GM19193 (cell line): ENCODE data around the gene RBP2.

Experiments used
- POLR2A ChIP-seq: IDR thresholded peaks from 4 replicates; pipeline ENCODE4 v1.6.1; 2011; ENCODE audit not compliant: insufficient read depth, insufficient read length; ENCODE audit errors: extremely low read depth

The RBP2 gene

DNA sequence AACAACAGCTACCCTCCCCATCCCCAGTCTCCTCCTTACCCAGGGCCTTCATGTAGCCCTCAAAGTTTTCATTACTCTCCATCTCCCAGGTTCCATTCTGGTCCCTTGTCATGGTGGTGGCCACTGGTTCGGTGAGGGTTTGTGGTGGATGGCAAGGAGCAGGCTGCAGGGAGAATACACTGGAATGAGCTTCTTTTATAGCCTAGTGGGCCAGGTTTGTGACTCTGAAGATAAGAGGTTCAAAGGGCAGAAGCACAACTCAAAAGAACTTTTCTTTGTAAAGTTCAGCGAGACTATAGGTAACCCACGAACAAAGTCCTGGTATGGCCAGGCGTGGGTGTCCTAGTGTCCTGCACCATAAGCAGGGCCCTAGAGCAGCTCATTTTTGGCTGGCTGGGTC, at the start of gene RBP2:
RBP2 (minus strand) TSS at position 169 of the 400 bp plus-strand sequence; CDS start at position 112, 57 bp downstream.
- no peak for TF ChIP-seq POLR2A

DNA sequence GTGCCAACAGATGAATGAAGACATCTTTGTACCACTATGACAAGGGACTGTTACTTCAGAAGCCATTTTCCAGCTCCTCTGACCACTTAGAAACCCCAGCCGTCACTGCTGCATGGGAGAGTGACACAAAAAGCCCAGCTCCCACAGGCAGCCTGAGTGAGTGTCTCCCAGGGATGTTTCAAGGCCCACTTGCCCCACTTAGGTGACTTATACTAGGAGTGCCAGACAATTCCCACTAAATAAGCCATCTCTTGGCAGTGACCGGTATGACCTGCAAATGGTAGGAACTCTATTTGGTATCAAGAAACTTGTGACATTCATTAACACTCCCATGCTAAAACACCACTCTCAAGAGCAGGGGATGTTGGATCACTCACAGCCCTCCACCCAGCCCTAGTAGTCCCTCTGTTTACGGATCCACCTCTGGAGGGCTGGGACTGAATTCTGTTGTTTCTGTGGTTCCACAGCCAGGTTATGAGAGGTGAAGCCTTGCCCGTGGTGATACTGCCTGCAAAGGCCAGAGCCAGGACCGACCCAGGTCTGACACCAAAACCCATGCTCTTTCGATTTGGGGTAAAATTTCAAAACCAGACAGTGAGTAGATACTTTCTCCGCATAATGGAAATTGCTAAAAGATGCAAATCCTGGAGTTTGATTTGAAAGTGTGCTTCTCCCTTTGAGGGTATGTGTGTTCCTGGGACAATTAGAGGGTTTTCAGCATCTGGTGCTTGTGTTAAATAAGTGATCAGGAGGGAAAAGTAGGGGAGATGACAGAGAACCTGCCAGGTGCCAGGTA, 48.7 kb upstream of the RBP2 start:
- TF ChIP-seq POLR2A, result no peak

DNA sequence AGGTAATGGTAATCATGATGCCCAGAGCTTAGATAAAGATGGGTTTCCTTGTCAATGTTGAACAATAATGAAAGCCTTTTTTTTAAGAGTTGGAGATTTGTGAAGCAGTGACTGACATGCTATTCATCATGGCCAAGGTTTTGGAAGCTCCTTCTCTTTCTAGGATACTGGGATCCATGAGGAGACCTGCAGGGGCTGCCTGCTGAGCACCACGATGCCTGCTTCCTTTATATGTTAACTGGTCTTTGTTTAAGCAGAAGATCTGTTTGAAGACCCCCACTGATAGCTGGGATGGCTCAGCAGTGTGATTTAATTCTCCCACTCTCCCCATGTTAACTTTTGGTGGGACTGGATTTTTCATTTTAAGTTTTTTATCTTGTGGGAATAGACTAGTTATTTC, 47.4 kb upstream of the RBP2 start:
- TF ChIP-seq POLR2A, result no peak

DNA sequence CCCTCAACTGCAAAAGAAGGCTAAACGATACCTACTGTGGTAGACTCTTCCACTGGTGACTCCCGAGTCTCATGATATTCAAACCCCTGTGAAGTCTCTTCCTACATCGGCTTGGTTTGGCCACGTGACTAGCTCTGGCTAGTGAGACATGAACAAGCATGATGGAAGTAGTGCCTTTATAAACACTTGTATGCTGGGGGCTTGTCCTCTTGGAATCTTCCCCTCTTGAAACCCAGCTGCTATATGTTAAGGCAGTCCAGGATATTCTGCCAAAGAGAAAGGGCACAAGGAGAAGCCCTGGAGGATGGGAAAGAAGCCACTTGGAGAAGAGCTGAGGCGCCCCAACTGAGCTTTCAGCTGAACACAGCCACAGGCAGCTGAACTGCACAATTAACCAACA, 46.9 kb upstream of the RBP2 start:
- TF ChIP-seq POLR2A, result no peak

DNA sequence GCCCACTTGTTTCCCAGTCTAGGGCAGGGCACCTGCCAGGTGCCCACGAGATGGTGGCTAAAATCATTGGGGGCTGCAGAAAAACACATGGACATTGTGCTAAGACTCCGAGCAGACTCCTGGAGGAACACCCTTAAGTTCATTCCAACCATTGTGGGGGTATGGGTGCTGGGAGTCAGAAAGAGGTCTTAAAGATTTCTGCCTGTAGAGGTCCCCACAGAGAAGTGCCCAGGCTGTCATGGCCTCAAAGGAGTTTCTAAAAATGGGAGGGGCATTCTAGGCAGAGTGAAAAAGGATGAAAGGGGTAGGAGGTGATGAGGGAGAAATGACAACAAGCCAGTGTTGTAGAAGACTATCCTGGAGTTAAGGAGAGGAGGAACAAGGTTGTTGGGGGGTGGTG, 46.1 kb upstream of the RBP2 start:
- TF ChIP-seq POLR2A, result no peak

DNA sequence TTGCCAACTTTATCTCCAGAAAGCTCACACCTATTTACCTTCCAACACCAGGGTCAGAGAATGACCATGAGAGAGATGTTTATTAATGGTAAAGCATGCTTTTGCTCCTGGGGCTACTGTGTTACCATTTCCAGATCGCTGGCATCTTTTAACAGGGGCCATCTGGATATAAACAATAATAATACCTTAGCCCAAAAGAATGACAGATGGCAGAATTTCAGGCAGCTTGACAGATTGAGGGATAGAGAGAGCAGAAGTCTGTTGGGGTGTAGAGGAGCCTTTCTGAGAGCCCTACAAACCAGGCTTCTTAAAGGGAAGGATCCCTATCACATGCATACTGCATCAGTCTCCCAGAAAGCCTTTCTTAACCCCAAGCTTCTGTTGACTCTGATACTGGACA, 45.5 kb upstream of the RBP2 start:
- no peak for TF ChIP-seq POLR2A

DNA sequence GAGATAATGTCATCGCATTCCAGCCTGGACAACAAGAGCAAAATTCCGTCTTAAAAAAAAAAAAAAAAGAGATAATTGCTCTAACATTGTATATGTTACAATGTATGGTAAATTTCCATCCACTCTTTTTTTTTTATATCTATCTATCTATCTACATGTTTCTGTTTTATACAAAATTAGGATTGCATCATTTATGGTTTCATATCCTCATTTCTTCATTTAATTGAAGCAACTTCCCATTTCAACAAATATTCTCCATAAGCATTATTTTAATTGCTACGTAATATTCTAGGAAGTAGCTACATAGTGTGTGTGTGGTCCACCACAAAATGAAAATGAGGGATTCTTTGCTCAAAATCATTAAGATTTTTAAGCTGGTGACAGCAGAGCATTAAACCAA, 44.8 kb upstream of the RBP2 start:
- no peak for TF ChIP-seq POLR2A

DNA sequence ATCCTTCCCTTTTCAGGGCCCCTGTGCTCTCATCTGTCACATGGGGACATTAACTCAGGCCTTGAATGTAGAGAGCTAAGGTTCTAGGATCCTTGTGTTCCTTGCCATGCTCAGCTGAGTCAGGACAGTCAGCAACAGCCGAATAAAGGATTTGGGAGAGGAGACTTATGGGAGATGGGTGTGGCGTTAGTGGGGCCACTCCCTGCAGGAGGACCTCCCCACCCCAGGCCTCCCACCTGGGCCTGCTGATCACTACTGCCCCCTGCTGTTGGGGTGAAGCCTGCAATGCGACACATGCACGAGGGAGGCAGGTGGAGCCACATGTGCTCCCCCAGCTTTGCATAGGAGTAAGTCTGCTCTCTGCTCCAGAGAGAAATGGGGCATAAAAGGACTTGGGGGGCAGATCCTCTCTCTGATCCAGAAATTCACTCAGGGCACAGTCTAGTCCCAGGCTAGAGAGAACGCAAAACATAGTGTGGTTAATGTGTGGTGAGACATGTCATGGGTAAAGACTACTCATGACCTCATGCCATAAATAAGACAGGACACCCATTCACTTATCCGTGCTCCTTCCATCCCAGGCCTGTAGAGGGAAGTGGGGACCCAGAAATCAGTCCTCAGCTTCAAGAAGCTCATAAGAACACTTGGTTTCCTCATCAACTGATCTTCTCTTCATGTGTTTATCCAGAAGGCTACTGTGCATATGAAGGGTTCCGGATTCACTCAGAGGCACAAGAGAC, 43.9 kb upstream of the RBP2 start:
- TF ChIP-seq POLR2A, result no peak

DNA sequence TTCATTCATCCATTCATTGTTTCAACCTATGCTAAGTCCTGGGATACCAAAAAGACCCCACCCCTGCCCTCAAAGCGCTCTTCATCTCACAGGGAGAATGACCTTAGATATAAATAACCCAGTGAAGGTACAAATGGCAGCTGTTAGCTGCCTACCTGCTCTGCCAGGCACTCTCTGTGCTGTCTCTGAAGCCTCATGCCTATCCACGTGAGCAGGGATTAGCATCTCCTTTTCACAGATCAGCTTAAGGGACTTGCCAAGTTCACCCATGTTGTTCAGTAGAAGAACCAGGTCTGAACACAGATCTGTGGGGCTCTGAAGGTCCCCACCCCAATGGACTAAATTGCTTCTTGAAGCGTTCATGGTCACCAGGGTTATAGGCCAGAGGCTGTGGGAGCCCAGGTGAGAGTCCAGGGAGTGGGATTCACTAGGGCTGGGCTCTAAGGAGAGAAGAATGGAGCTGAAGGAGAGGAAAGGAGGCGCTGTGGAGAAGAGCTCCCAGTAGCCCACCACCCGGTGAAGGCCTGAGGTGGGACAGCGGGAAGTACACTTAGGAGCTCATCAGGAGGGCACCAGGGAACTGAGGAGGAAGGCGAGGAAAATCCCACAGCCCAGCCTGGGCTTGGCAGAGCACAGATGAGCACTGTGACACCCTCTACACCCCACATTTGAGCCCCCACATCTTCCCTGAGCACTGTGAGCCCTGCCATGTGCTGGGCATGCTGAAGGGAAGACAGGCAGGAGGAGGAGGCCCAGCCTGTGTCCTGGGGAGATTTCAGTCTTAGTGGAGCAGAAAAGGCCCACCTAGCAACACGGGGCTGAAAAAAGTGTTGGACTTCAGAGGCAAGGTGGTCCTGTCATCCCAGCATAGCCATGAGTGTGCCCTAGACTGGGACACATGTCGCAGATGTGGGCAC, 42.9 kb upstream of the RBP2 start:
- TF ChIP-seq POLR2A, result no peak

DNA sequence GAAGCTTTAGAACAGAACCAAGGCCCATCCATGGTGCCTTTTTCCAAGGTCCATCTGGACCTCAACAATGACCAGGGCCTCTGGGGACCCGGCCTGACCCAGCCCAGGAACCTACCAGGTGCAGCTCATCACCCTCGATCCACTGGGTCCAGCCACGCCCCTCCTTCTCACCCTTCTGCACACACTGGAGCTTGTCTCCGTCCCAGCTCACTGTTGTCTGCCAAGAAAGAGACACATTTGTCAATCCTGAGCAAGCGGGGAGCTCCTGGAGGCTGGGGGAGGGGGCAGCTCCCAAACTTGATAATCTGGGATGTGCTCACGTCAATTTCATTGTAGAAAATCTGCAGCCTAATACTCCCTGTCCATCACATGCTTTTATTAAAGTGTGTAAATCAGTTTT, 42.0 kb upstream of the RBP2 start:
- no peak for TF ChIP-seq POLR2A

DNA sequence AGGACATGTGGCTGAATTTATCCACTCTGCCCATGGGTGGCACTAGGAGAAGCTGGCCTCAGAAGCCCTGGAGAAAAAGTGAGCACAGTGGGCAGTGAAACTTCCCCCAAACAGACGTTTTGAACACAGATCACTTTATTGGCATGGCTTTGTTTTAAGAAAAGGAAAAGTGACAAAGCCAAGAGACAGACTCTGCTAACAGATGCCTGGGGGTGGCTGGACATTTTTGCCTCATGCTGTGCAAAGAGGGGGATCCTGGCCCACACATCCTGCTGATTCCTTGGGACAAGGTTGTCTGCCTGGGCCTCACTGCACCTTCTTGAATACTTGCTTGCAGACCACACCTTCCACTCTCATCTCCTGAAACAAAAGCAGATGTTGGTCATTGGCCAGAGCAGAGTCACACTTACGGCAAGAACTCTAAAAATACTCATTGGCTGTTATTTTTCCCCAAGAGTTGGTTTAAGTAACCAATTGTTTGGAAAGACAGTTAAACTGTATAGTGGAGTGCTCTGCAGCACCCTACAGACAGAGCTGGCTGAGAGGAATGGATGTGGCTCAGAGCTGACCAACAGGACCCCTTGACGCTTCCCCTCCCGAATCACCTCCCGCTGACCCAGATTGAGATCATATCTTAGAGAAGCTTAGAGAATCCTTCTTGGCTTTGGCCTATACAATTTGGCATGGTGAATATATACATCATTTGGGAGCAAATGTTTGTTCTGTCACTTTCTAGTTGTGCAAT, 41.2 kb upstream of the RBP2 start:
- no peak for TF ChIP-seq POLR2A

DNA sequence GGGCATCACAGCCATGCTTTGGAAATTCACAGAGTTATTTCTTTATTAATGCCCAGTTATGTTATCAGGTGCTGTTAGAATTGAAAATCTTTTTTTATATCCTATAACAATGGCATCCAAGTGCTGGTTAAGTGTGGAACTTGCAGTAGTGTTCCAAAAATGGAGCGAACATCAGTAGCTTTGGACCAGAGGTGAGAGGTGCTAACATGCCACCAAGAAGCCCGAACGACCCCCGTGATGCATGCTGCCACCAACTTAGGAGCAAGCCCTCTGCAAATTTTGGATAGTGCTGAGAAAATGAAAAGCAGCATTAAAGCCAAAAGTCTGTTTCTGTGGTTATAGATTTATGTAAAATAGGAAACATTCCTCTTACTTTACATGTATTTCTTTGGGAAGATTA, 38.4 kb upstream of the RBP2 start:
- no peak for TF ChIP-seq POLR2A

DNA sequence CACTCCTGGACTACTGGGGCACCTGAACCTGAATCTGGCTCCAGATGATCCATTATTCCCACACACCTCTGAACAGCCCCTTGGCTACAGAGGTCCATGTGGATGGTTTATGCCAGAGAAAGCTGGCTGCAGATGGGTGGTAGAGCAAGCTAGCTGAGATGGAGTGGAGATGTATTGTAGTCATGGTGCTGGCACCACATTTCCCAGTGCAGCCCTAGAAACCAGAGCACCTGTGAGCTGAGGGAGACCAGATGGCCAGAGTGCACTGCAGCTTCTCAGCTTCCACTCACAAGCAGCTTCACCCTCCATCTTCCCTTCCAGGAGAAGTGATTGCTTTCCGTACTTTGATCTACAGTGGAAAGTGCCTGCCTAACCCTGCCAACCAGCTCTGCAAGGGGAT, 33.3 kb upstream of the RBP2 start:
- no peak for TF ChIP-seq POLR2A

DNA sequence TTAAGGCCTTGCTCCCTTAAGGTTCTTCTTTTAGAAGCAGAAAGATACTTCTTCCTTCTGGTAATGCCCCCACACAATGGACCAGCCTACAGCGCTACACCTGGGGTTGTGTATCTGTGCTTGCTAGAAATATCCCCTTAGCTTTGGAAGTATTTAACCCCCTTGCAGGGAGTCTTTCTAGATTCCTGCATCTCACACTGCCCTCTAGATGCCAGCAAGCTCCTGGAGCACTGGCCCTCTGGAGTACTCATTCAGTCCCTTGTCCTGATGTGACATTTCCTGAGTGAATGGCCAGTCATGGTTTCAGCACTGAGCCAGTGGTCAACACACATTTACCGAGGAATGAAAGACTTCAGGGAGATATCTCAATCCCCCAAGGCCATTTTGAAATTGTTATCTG, 30.4 kb upstream of the RBP2 start:
- TF ChIP-seq POLR2A, result no peak
